Measurements from ENCODE around the gene ESPN.
"Not testable (repeated sequence)": the region's sequence is repeated elsewhere in the genome, so short reads cannot be mapped to it uniquely, and the experiment has no call there.

Gene ESPN

GRCh38 chr1:6444377-6444776 lies 19.8 kb downstream of the ESPN start:
- no peaks in the 10 kb centered on the region for H3K9me3 ChIP-seq (ENCODE audit: insufficient read depth, low read depth, low read length)
- H3K4me3 ChIP-seq (ENCODE audit: low read length) = no peak overlapping the region
- no peaks in the 10 kb centered on the region for H3K36me3 ChIP-seq (ENCODE audit: insufficient read depth, low read length)
- H3K9ac ChIP-seq (ENCODE audit: low read depth, low read length) = no peak overlapping the region
- H3K4me1 ChIP-seq (ENCODE audit: insufficient read depth, low read length) = 0 out of 2 replicates have a peak, but pooled peaks cover 4% of the 10 kb centered on the region
- H3K27me3 ChIP-seq (ENCODE audit: insufficient read depth, low read length) = peaks cover 50% of the 10 kb centered on the region
- no peak overlapping the region for H3K27ac ChIP-seq (ENCODE audit: low read depth, low read length)
- 94% methylated on average over 15 of the region's 15 CpGs for WGBS

DNA sequence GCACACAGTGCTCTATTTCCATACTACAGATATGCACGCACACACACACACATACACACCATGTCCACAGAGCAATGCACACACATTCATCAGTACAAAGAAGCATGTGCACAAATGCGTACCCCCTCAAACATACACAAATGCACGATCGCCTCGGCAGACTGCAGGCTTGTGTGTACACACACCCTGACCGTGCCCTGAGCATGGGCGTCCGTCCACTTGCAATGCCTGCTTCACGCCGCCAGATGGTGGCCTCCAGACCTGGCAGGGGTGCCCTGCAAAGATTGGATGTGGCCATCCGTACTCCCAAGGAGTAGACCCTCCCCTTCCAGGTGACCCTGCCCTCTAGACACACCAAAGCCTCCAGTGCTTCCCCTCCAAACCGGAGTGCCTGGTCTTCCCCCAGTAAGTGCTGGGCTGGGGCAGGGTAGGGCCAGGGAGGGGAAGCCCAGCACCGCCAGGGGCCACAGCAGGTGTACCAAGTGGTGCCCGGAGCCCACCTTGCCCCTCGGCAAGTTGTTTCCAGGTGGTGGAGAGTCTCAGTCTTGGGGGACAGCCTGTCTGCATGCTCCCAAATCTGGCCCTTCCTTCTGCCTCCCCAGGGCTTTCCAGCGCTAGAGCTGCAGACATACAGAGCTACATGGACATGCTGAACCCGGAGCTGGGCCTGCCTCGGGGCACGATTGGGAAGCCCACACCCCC lies 20.6 kb downstream of the ESPN start:
- Histone ChIP-seq H3K27me3 (ENCODE audit: insufficient read depth, low read length) (peaks cover 51% of the 10 kb centered on the region), H3K4me1 (ENCODE audit: insufficient read depth, low read length) (peaks cover 10% of the 10 kb centered on the region; the same call in 1 of the 2 replicates)
- 78% methylated on average over 15 of the region's 19 CpGs for WGBS

GRCh38 chr1:6445929-6446328 lies 21.4 kb downstream of the ESPN start:
- peaks cover 47% of the 10 kb centered on the region for H3K27me3 ChIP-seq (ENCODE audit: insufficient read depth, low read length)

More for the DNA sequence above, 20.6 kb downstream of the ESPN start:
- Histone ChIP-seq H3K9me3 (ENCODE audit: insufficient read depth, low read depth, low read length) (no peaks in the 10 kb centered on the region), H3K9ac (ENCODE audit: low read depth, low read length) (no peak overlapping the region), H3K27ac (ENCODE audit: low read depth, low read length) (no peak overlapping the region), H3K36me3 (ENCODE audit: insufficient read depth, low read length) (no peaks in the 10 kb centered on the region), H3K4me3 (ENCODE audit: low read length) (no peak overlapping the region)

DNA sequence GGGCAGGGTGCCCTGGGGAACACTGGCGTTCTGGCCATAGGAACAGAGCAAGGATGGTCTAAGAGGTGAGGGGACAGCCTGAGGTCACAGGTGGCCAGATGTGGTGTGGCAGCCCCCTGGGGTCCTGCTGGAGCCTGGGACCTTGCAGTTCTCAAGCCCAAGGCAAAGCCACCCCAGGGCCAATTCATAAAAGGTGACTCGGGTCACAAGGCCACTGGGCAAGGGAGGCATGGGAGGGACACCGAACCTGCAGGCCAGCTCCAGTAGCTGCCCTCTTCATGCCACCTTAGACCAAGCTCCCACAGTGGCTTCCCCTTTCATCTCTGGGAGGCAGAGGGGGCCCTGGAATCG lies 22.1 kb downstream of the ESPN start:
- H3K9me3 ChIP-seq (ENCODE audit: insufficient read depth, low read depth, low read length) = no peaks in the 10 kb centered on the region
- H3K4me1 ChIP-seq (ENCODE audit: insufficient read depth, low read length) = peaks cover 10% of the 10 kb centered on the region; the same call in 1 of the 2 replicates
- 60% methylated on average over 4 of the region's 4 CpGs for WGBS
- H3K27me3 ChIP-seq (ENCODE audit: insufficient read depth, low read length) = peaks cover 43% of the 10 kb centered on the region
- no peak overlapping the region for H3K27ac ChIP-seq (ENCODE audit: low read depth, low read length)
- peak overlapping the region; percentile 57 for H3K4me3 ChIP-seq (ENCODE audit: low read length)
- H3K36me3 ChIP-seq (ENCODE audit: insufficient read depth, low read length) = no peaks in the 10 kb centered on the region
- H3K9ac ChIP-seq (ENCODE audit: low read depth, low read length) = peak overlapping the region; percentile 43; the same call in 1 of the 2 replicates

More at GRCh38 chr1:6445929-6446328, 21.4 kb downstream of the ESPN start:
- not testable (repeated sequence) for H3K36me3 ChIP-seq (ENCODE audit: insufficient read depth, low read length); H3K9me3 ChIP-seq (ENCODE audit: insufficient read depth, low read depth, low read length); H3K27ac ChIP-seq (ENCODE audit: low read depth, low read length); H3K4me3 ChIP-seq (ENCODE audit: low read length); H3K9ac ChIP-seq (ENCODE audit: low read depth, low read length)
- 95% methylated on average over 3 of the region's 4 CpGs for WGBS
- H3K4me1 ChIP-seq (ENCODE audit: insufficient read depth, low read length) = peaks cover 10% of the 10 kb centered on the region; the same call in 1 of the 2 replicates

- Histone ChIP-seq H3K9ac (ENCODE audit: low read depth, low read length) (peak overlapping the region; percentile 43), H3K36me3 (ENCODE audit: insufficient read depth, low read length) (no peaks in the 10 kb centered on the region), H3K4me3 (ENCODE audit: low read length) (peak overlapping the region; percentile 57), H3K4me1 (ENCODE audit: insufficient read depth, low read length) (peaks cover 10% of the 10 kb centered on the region; the same call in 1 of the 2 replicates), H3K27ac (ENCODE audit: low read depth, low read length) (peak overlapping the region; percentile 49; the same call in 1 of the 2 replicates), H3K27me3 (ENCODE audit: insufficient read depth, low read length) (peaks cover 42% of the 10 kb centered on the region), H3K9me3 (ENCODE audit: insufficient read depth, low read depth, low read length) (no peaks in the 10 kb centered on the region)
- 2% methylated on average over 67 of the region's 67 CpGs for WGBS
Observed at GRCh38 chr1:6447016-6447817, 22.6 kb downstream of the ESPN start.

DNA sequence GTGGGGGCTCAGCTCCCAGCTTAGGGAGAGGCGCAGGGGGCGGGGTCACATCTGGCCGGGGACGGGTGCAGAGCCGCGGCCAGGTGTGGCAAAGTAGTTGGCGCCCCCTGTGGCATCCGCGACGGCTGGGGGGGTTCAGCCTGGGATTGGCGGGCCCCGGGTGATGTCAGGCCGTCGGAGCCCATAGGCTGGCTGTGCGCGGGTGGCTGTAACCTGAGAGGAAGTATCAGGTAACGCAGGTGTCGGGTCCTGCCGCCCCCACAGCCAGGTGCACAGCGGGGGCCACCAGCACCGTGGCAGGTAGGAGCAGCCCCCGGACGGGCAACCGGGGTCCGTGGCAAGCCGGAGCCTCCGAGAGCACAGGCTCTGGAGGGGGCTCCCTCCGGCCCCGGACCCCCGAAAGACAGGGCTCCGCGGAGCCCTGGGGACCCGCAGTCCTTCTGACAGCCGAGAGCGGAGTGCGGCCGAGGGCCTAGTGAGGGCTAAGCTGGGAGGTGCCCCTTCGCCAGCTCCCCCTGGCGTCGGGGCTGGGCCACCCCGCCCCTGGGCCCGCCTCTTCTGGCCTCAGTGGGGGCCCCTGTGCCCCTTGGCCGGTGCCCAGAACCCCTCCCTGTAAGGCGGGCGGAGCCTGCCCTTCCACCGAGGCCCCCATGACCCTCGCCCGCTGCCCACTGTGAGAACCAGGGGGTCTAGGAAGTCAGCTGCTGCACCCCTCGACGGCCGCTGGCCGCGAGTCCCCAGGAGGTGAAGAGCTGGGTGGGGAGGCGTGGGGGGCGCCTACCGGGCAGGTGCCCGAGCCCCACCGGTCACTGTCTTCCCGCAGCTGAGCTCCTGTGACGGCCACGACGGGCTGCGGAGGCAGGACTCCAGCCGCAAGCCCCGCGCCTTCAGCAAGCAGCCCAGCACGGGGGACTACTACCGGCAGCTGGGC lies 23.5 kb downstream of the ESPN start:
- Histone ChIP-seq H3K9ac (ENCODE audit: low read depth, low read length) (peak overlapping the region; percentile 43; the same call in 1 of the 2 replicates), H3K36me3 (ENCODE audit: insufficient read depth, low read length) (no peaks in the 10 kb centered on the region), H3K4me3 (ENCODE audit: low read length) (peak overlapping the region; percentile 57), H3K4me1 (ENCODE audit: insufficient read depth, low read length) (peaks cover 10% of the 10 kb centered on the region; the same call in 1 of the 2 replicates), H3K9me3 (ENCODE audit: insufficient read depth, low read depth, low read length) (no peaks in the 10 kb centered on the region), H3K27ac (ENCODE audit: low read depth, low read length) (no peak overlapping the region; the same call in 1 of the 2 replicates), H3K27me3 (ENCODE audit: insufficient read depth, low read length) (peaks cover 51% of the 10 kb centered on the region)
- 4% methylated on average over 68 of the region's 68 CpGs for WGBS

- peak overlapping the region; percentile 57 for H3K4me3 ChIP-seq (ENCODE audit: low read length)
- peaks cover 10% of the 10 kb centered on the region; the same call in 1 of the 2 replicates for H3K4me1 ChIP-seq (ENCODE audit: insufficient read depth, low read length)
- WGBS = 4% methylated on average over 61 of the region's 66 CpGs
- H3K9ac ChIP-seq (ENCODE audit: low read depth, low read length) = no peak overlapping the region
- no peak overlapping the region for H3K27ac ChIP-seq (ENCODE audit: low read depth, low read length)
- H3K36me3 ChIP-seq (ENCODE audit: insufficient read depth, low read length) = no peaks in the 10 kb centered on the region
- H3K27me3 ChIP-seq (ENCODE audit: insufficient read depth, low read length) = peaks cover 60% of the 10 kb centered on the region
- H3K9me3 ChIP-seq (ENCODE audit: insufficient read depth, low read depth, low read length) = no peaks in the 10 kb centered on the region
Observed at GRCh38 chr1:6448749-6449631, 24.4 kb downstream of the ESPN start.

DNA sequence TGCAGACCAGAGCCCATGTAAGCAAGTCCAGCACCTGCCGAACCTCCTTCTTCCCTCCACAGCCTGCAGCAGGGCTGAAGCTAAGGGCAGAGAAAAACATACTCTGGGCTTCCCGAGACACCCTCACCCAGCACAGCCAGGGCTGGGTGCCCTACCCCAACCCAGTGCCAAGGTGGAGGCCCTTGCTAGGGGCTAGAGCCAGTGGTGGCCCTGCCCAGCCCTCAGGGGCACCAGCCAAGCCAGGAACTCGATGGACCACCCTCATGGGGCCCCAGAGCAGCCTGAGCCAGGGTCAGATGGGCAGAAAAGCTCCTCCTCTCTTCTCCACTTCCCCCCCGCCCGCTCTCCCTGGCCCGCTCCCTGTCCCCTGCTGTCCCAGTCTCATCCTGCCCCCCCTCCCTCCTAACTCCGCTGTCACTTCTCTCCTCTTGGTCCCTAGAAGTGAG lies 25.5 kb downstream of the ESPN start:
- H3K9ac ChIP-seq (ENCODE audit: low read depth, low read length) = no peak overlapping the region
- WGBS = 64% methylated on average over 6 of the region's 7 CpGs
- H3K4me3 ChIP-seq (ENCODE audit: low read length) = no peak overlapping the region
- no peaks in the 10 kb centered on the region for H3K9me3 ChIP-seq (ENCODE audit: insufficient read depth, low read depth, low read length)
- no peak overlapping the region for H3K27ac ChIP-seq (ENCODE audit: low read depth, low read length)
- peaks cover 10% of the 10 kb centered on the region; the same call in 1 of the 2 replicates for H3K4me1 ChIP-seq (ENCODE audit: insufficient read depth, low read length)
- peaks cover 70% of the 10 kb centered on the region for H3K27me3 ChIP-seq (ENCODE audit: insufficient read depth, low read length)
- H3K36me3 ChIP-seq (ENCODE audit: insufficient read depth, low read length) = no peaks in the 10 kb centered on the region

GRCh38 chr1:6450486-6450885 lies 25.9 kb downstream of the ESPN start:
- H3K9ac ChIP-seq (ENCODE audit: low read depth, low read length); H3K4me3 ChIP-seq (ENCODE audit: low read length); H3K27ac ChIP-seq (ENCODE audit: low read depth, low read length); H3K9me3 ChIP-seq (ENCODE audit: insufficient read depth, low read depth, low read length); H3K36me3 ChIP-seq (ENCODE audit: insufficient read depth, low read length): not testable (repeated sequence)
- H3K27me3 ChIP-seq (ENCODE audit: insufficient read depth, low read length) = peaks cover 75% of the 10 kb centered on the region
- peaks cover 10% of the 10 kb centered on the region; the same call in 1 of the 2 replicates for H3K4me1 ChIP-seq (ENCODE audit: insufficient read depth, low read length)
- WGBS = 65% methylated on average over 10 of the region's 10 CpGs

GRCh38 chr1:6450943-6451373 lies 26.4 kb downstream of the ESPN start:
- H3K9me3 ChIP-seq (ENCODE audit: insufficient read depth, low read depth, low read length) = no peaks in the 10 kb centered on the region
- no peak overlapping the region for H3K4me3 ChIP-seq (ENCODE audit: low read length)
- H3K4me1 ChIP-seq (ENCODE audit: insufficient read depth, low read length) = peaks cover 10% of the 10 kb centered on the region; the same call in 1 of the 2 replicates
- no peak overlapping the region for H3K9ac ChIP-seq (ENCODE audit: low read depth, low read length)
- H3K36me3 ChIP-seq (ENCODE audit: insufficient read depth, low read length) = no peaks in the 10 kb centered on the region
- H3K27me3 ChIP-seq (ENCODE audit: insufficient read depth, low read length) = peaks cover 79% of the 10 kb centered on the region
- no peak overlapping the region for H3K27ac ChIP-seq (ENCODE audit: low read depth, low read length)
- 90% methylated on average over 6 of the region's 6 CpGs for WGBS

All from HUES64 (cell line).